Measurements from ENCODE around the gene NAXE.

DNA sequence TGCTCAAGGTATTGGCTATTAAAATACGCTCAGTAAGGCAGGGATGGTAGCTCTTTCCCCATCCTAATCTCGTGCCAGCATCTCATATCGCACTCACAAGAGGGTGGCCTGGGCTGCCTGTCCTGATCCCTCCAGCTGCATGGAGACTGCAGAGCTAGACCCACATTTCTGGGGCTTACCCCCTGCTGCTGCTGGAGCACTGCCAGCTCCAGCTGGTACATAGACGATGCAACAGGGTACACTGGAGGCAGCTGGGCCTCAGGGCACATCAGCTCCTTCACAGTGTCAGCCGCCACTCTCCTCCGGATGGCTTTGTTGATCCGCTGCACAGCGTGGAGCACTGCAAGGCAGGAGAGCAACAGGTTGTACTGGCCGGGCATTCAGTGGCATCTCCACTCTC lies 35.2 kb upstream of the NAXE start:
- TF ChIP-seq POLR2A (IDR thresholded peaks at IDR 0.05; ENCODE audit: low read length), result no peak
- no peak for TF ChIP-seq GATA1 (IDR thresholded peaks at IDR 0.05; ENCODE audit: low read depth, low read length)

All from erythroblast (primary cell).